Measurements from ENCODE around the gene COG4.

DNA sequence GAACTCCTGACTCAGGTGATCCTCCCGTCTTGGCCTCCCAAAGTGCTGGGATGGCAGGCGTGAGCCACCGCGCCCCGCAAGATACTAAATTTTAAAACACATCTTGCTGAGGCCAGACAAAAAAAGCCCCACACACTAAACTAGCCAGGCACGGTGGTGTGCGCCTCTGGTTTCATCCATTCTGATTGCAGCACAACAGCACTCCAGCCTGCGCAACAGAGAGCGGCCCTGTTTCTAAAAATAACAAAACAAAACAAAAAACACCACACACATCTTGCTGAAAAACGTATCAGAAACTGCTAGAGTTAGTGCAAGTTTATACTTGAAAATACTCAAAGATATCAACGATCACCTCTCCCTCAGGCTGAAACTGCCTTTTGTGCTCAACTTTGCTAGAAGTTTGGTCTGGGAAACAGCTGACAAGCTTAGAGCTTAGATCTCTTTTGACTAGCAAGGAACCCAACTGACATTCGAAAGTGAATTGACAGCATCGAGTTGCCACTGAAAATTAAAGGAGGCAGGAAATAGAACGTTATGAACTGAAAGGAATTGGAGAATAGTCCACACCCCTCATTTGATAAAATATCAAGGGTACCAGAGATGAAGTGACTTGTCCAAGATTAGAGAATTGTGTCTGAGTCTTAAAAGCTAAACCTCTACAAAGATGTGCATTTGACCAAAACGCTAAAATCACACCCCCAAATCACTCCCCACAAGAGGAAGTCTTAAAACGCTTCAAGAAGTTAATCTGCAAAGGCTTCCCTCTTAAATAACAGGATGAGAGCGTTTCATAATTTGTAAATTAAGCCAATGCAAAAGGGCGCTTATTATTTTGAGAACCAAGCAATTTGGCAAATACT is 908 bp downstream of the COG4 start:
- TF ChIP-seq CTCF (IDR thresholded peaks at IDR 0.05) (no peak), POLR2A (IDR thresholded peaks at IDR 0.05) (no peak)

Data from Peyer's patch (tissue), 4 donors.